Prostate gland (tissue), 1 donor: ENCODE measurements around the gene RNF152.

Experiments
- POLR2A ChIP-seq: fragments of 450-650 bp; IDR thresholded peaks from one replicate; pipeline ENCODE4 v1.6.1; 2016; ENCODE audit warnings: antibody characterized with exemption, mild to moderate bottlenecking
- POLR2AphosphoS5 ChIP-seq: sonication (generic); formaldehyde crosslinking; IDR thresholded peaks from one replicate; pipeline ENCODE4 v1.6.1; 2017; ENCODE audit warnings: antibody characterized with exemption

GRCh38 chr18:61782545-61782944, 110.3 kb downstream of the RNF152 start:
- TF ChIP-seq POLR2AphosphoS5 (no peak), POLR2A (no peak)
